ENCODE measurements around the gene ACY1.

The ACY1 gene

DNA sequence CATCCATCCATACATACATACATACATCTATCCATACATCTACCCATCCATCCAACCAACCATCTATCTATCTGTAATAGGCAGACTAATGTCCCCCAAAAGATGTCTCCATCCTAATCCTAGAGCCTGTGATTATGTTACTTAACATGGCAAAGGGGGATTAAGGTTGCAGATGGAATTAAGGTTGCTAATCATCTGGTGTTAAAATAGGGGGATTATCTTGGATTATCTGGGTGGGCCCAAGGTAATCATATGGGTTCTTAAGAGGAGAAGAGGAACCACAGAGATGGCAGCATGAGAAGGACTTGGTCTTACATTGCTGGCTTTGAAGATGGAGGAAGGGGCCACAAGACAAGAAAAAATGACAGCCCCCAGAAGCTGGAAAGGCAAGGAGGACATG is 27.1 kb downstream of the ACY1 start:
- no peak for TF ChIP-seq ZFX (IDR thresholded peaks at IDR 0.05; ENCODE audit: borderline replicate concordance)
- TF ChIP-seq, protein P1, sequence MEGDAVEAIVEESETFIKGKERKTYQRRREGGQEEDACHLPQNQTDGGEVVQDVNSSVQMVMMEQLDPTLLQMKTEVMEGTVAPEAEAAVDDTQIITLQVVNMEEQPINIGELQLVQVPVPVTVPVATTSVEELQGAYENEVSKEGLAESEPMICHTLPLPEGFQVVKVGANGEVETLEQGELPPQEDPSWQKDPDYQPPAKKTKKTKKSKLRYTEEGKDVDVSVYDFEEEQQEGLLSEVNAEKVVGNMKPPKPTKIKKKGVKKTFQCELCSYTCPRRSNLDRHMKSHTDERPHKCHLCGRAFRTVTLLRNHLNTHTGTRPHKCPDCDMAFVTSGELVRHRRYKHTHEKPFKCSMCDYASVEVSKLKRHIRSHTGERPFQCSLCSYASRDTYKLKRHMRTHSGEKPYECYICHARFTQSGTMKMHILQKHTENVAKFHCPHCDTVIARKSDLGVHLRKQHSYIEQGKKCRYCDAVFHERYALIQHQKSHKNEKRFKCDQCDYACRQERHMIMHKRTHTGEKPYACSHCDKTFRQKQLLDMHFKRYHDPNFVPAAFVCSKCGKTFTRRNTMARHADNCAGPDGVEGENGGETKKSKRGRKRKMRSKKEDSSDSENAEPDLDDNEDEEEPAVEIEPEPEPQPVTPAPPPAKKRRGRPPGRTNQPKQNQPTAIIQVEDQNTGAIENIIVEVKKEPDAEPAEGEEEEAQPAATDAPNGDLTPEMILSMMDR (IDR thresholded peaks at IDR 0.05): no peak

DNA sequence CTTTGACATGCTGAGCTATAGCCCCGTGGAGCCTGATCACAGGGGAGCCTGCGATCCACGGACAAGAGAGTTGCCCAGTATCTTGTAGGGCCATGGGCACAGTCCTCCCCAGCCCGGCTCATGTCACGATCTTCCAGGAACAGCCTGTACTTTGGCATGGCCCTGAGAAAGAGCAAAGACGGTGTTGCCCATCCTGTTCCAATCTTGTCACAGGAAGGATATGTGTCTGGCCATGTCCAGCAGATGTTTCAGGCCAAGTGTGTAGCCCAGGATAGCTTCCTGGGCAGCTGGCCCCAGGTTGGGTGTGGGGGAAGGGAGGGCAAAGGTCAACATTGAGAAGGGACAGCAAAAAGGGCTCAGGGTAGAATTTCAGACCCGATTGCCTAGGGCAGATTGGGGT is 29.4 kb downstream of the ACY1 start:
- TF ChIP-seq, protein P1 (IDR thresholded peaks at IDR 0.05): no peak
- no peak for TF ChIP-seq ZFX (IDR thresholded peaks at IDR 0.05; ENCODE audit: borderline replicate concordance)
- H3K27ac ChIP-seq: no peak overlapping the region

More for the DNA sequence above, 27.1 kb downstream of the ACY1 start:
- H3K27ac ChIP-seq: no peak overlapping the region

DNA sequence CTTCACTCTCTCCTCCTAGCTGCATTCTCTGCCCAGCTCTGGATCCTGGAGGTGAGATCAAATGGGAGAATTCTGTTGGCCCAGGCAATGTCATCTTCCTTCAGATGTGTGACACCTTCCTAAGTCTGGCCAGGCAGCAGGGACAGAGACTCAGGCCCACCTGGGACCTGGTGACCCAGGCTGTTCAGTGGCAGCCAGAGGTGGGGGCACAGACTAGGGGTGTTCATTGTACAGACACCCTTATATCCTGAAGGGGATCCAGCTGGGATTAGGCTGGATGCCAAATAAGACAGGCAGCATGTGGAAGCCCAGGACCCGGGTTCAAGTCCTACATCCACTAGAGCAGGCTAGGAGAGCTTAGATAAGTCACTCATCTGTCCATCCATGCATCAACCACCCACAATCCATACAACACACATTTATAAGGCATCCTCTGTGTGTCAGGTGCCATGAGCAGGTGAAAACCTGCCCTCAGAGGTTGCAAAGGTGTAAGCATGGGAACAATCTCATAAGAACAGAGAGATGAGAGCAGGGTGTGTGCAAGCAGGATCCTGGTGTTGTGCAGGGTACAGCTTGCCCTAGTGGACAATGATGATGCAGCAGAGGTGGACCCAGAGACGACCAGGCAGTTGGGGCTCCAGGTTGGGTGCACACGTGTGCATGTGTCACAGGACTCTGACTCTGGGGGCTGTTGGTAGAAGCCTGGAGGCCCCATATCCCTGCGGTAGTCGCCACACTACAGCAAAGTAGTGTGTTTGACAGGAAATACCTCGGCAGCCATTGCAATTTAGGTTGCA is 30.7 kb downstream of the ACY1 start:
- TF ChIP-seq, protein P1 (IDR thresholded peaks at IDR 0.05): no peak
- no peak for TF ChIP-seq ZFX (IDR thresholded peaks at IDR 0.05; ENCODE audit: borderline replicate concordance)
- H3K27ac ChIP-seq: no peak overlapping the region

DNA sequence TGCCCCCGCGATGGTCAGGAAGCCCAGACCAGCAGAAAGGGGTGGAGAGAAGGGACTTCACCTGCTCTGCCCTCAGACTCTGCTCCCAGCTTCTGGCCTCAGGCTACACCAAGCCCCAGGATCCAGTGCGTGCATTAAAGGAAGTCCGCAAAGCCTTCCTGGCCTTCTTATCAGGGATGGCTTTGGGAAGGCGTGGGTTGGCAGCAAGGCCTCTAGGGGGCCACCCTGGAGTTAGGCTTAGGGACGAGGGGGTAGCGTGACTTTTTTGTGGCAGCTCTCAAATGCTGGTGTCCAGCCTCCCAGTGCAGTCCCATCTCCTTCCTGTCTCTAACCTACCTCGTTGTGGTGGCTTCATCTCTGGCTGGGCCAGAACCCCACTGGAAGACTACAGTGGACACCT is 31.3 kb downstream of the ACY1 start:
- TF ChIP-seq ZFX (IDR thresholded peaks at IDR 0.05; ENCODE audit: borderline replicate concordance): no peak
- TF ChIP-seq, protein P1 (IDR thresholded peaks at IDR 0.05): peak; percentile 22; the same call in 1 of the 2 replicates
- no peak overlapping the region for H3K27ac ChIP-seq

DNA sequence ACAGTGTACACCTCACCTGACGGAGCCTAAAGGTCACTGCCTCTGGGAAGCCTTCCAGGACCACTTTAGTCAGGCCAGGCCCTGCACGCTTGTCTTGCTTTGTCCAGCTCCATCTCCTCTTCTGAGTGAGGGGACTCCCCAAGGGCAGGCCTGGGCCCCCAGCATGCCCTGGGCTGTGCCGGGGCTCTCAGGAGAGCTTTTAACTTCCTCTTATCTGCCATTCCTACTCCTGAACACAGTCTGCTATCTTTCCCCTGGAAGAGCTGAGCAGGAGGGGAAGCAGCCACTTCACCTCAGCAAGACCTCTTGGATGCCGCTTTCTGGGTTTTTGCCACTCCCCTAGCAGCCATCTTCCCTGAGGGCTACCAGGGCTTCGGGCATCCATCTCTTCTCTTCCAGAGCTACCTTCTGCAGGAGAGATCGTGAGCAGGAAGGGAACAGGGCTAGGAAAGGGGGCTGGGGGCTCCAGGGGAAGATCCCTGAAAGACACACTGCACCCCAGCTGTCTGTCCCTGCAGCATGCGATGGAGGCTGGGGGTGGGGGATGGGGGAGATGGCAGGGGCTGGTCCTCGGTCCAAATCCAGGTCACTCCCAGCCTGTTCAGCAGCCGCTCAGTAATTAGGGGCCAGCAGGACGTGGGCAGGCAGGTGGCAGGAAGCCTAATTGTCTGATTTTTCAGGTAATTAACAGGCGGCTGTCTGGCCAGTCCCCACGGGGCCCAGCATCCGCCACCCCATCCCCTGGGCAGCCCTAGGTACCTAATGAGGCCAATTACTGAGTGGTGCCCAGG is 32.3 kb downstream of the ACY1 start:
- no peak overlapping the region for H3K27ac ChIP-seq
- TF ChIP-seq, protein P1 (IDR thresholded peaks at IDR 0.05): no peak
- TF ChIP-seq ZFX (IDR thresholded peaks at IDR 0.05; ENCODE audit: borderline replicate concordance): no peak

DNA sequence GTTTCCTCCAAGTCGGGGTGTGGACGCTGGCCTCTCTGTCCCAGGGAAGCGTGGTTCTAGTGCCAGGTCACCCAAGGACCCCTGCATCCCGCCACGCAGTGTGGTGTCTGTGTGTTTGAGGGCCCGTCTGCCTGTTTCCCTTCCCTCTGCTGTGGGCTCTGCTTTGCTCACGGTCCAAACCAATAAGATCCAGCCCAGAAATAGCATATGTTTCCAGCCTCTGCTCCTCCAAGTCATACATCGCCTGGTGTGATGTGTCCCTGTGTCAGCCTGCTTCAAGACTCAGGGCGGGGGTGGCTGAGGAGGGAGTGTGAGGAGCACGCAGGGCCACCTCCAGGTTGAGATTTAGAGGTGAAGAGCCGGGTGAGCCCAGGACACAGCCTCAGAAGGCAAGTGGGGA is 34.3 kb downstream of the ACY1 start:
- no peak overlapping the region for H3K27ac ChIP-seq
- TF ChIP-seq ZFX (IDR thresholded peaks at IDR 0.05; ENCODE audit: borderline replicate concordance): no peak
- TF ChIP-seq, protein P1 (IDR thresholded peaks at IDR 0.05): no peak

Data from 22Rv1 (cell line).